GM18505 (cell line): Measurements from ENCODE around the gene TMEM191B.
"Not testable (repeated sequence)": the region's sequence is repeated elsewhere in the genome, so short reads cannot be mapped to it uniquely, and the experiment has no call there.

Experiments
- ATAC-seq: cut with Tn5 transposase; IDR thresholded peaks from one replicate; pipeline ENCODE4 v1.9.1; 2021; ENCODE audit not compliant: unreplicated experiment

Gene TMEM191B

GRCh38 chr22:18527752-18528596 lies at the start of gene TMEM191B:
TMEM191B (plus strand) TSS chr22:18527802; CDS start chr22:18527981, 179 bp downstream.
- peak; percentile 36 for ATAC-seq

GRCh38 chr22:18496227-18496626 lies 31.4 kb upstream of the TMEM191B start:
- not testable (repeated sequence) for ATAC-seq

GRCh38 chr22:18511327-18511726 lies 16.3 kb upstream of the TMEM191B start:
- ATAC-seq = not testable (repeated sequence)

GRCh38 chr22:18512378-18512777 lies 15.2 kb upstream of the TMEM191B start:
- not testable (repeated sequence) for ATAC-seq

- not testable (repeated sequence) for ATAC-seq
Measured at GRCh38 chr22:18513454-18513853, 14.1 kb upstream of the TMEM191B start.

- ATAC-seq = not testable (repeated sequence)
Measured at GRCh38 chr22:18518061-18518460, 9.5 kb upstream of the TMEM191B start, which contains the start of gene GGTLC3. GGTLC3 (minus strand) TSS chr22:18518161; CDS start chr22:18517897, 264 bp downstream.

GRCh38 chr22:18522762-18523161 lies 4.8 kb upstream of the TMEM191B start:
- not testable (repeated sequence) for ATAC-seq

GRCh38 chr22:18523328-18523727 lies 4.3 kb upstream of the TMEM191B start:
- not testable (repeated sequence) for ATAC-seq

GRCh38 chr22:18528597-18529415 lies 1.2 kb downstream of the TMEM191B start:
- ATAC-seq = peak; percentile 72

- peak; percentile 17 for ATAC-seq
Measured at GRCh38 chr22:18529416-18530145, 2.0 kb downstream of the TMEM191B start.

GRCh38 chr22:18533633-18534032 lies 6.0 kb downstream of the TMEM191B start:
- not testable (repeated sequence) for ATAC-seq

- not testable (repeated sequence) for ATAC-seq
Measured at GRCh38 chr22:18534315-18534714, 6.7 kb downstream of the TMEM191B start.

GRCh38 chr22:18539994-18540393 lies 12.4 kb downstream of the TMEM191B start:
- ATAC-seq = not testable (repeated sequence)

GRCh38 chr22:18543400-18543799 lies 15.8 kb downstream of the TMEM191B start:
- ATAC-seq = not testable (repeated sequence)

- ATAC-seq = not testable (repeated sequence)
Measured at GRCh38 chr22:18544615-18545014, 17.0 kb downstream of the TMEM191B start.

GRCh38 chr22:18549458-18550179 lies 22.0 kb downstream of the TMEM191B start:
- not testable (repeated sequence) for ATAC-seq

- ATAC-seq = not testable (repeated sequence)
Measured at GRCh38 chr22:18551046-18551445, 23.4 kb downstream of the TMEM191B start.

- ATAC-seq = not testable (repeated sequence)
Measured at GRCh38 chr22:18552839-18553597, 25.4 kb downstream of the TMEM191B start.
